Gastrocnemius medialis (tissue), 4 donors: Measurements from ENCODE around the gene TMEM192. TPM values are rescaled to one million over a fixed set of nuclear protein-coding genes. Genes with fewer than 3 reads are reported as not detected.
"Not testable (repeated sequence)": the region's sequence is repeated elsewhere in the genome, so short reads cannot be mapped to it uniquely, and the experiment has no call there.

Experiments used
- ATAC-seq, 2 donors: fragments of 150-250 bp; one replicate each; pipeline ENCODE4 v1.9.1; 2016
- DNase-seq, 2 donors: peaks; one replicate each; pipeline ENCODE4 v3.0.0-alpha.2; 2019
- H3K27ac ChIP-seq, 4 donors: fragments of 200-600 bp; sonication (generic); 1 replicate in 1 of 4; 2 replicates in 3 of 4; pipeline ENCODE4 v1.5.1; 2016 to 2018; ENCODE audit warnings: mild to moderate bottlenecking in 2 of 4, moderate library complexity in 1 of 4
- H3K27me3 ChIP-seq, 3 donors: fragments of 200-600 bp; sonication (generic) in 2 of 3; 1 replicate in 1 of 3; 2 replicates in 2 of 3; pipeline versions ENCODE4 v1.5.1 to v1.6.0; 2016 to 2019; ENCODE audit warnings: mild to moderate bottlenecking in 1 of 3, moderate library complexity in 1 of 3
- H3K36me3 ChIP-seq, 2 donors: fragments of 200-600 bp; sonication (generic) in 1 of 2; one replicate each; pipeline ENCODE4 v1.5.1; 2017 to 2018
- H3K4me1 ChIP-seq, 2 donors: fragments of 200-600 bp; sonication (generic) in 1 of 2; one replicate each; pipeline ENCODE4 v1.5.1; 2016 to 2017; ENCODE audit warnings: mild to moderate bottlenecking in 2 of 2
- H3K4me3 ChIP-seq, 4 donors: fragments of 200-600 bp; sonication (generic) in 3 of 4; 1 replicate in 1 of 4; 2 replicates in 3 of 4; pipeline ENCODE4 v1.5.1; 2016 to 2019; ENCODE audit warnings: mild to moderate bottlenecking in 2 of 4
- H3K9me3 ChIP-seq, 3 donors: fragments of 200-600 bp; sonication (generic) in 2 of 3; 1 replicate in 1 of 3; 2 replicates in 2 of 3; pipeline ENCODE4 v1.5.1; 2016 to 2019
- CTCF ChIP-seq, 5 experiments: fragments of 450-650 bp in 3 of 5; fragments of 200-600 bp in 2 of 5; sonication (generic) in 2 of 5; IDR thresholded peaks in 4 of 5; conservative IDR thresholded peaks in 1 of 5; 1 replicate in 4 of 5; 2 replicates in 1 of 5; pipeline ENCODE4 v1.5.1; 2016 to 2019; ENCODE audit warnings: antibody characterized with exemption in 5 of 5, mild to moderate bottlenecking in 3 of 5, moderate library complexity in 3 of 5
- POLR2A ChIP-seq, 2 donors: fragments of 450-650 bp; IDR thresholded peaks; one replicate each; pipeline ENCODE4 v1.6.1; 2017; ENCODE audit warnings: antibody characterized with exemption in 2 of 2, mild to moderate bottlenecking in 2 of 2, moderate library complexity in 2 of 2
- in situ Hi-C, 4 donors: fragments of 200-750 bp; cut with MboI; loops; one replicate each; pipeline versions ENCODE4 v1.15.0 to v1.8.0; 2017; ENCODE audit warnings: low sequenced_read_pairs in 4 of 4
- intact Hi-C: fragments of 100-400 bp; cut with DNase I; formaldehyde crosslinking; loops from one replicate; pipeline ENCODE4 v1.15.1; 2023; ENCODE audit warnings: low total_unique reads
- total RNA-seq, 4 donors: library from RNA; depleted of rRNA; stranded (reverse); fragments of >200 nt; gene quantifications; one replicate each; pipeline versions ENCODE4 v1.1.0 to v1.2.3, GENCODE V29; 2016

TMEM192 gene
- total RNA-seq, 4 donors from 2014 or later: 15.3 to 28.9 (median 17.8) TPM

- Histone ChIP-seq H3K27me3 (no peaks in the 10 kb centered on the region), H3K4me1 (no peaks in the 10 kb centered on the region), H3K9me3 (peaks cover 0 to 3% (median 0%) of the 10 kb centered on the region in 3 donors), H3K36me3 (no peaks in the 10 kb centered on the region), H3K27ac (no peak overlapping the region), H3K4me3 (no peak overlapping the region)
- intact Hi-C loops (no loop called here), in situ Hi-C loops (loop anchor here in 2 of 4 donors (10.0 to 25.0 kb wide), 3 partner anchors 226 to 951 kb away; no protein-coding TSS in a partner anchor)
- no peak for TF ChIP-seq POLR2A (IDR thresholded peaks at IDR 0.05)
- no peak for DNase-seq
- ATAC-seq: no peak
Measured at GRCh38 chr4:165136529-165136928, 23.9 kb upstream of the TMEM192 start.

- H3K36me3 ChIP-seq: no peaks in the 10 kb centered on the region
- TF ChIP-seq CTCF (IDR thresholded peaks at IDR 0.05 in 4 of 5, conservative IDR thresholded peaks at IDR 0.05 in 1 of 5) (no peak), POLR2A (IDR thresholded peaks at IDR 0.05) (no peak)
- ATAC-seq (no peak), DNase-seq (no peak)
- intact Hi-C loops (no loop called here), in situ Hi-C loops (loop anchor here (5.0 to 25.0 kb wide), 5 partner anchors 229 to 954 kb away; no protein-coding TSS in a partner anchor)
- H3K27me3 ChIP-seq: no peaks in the 10 kb centered on the region
- no peak overlapping the region for H3K4me3 ChIP-seq
- H3K27ac ChIP-seq: no peak overlapping the region
- H3K4me1 ChIP-seq: no peaks in the 10 kb centered on the region
- no peaks in the 10 kb centered on the region for H3K9me3 ChIP-seq
Measured at GRCh38 chr4:165133150-165133549, 20.5 kb upstream of the TMEM192 start.

GRCh38 chr4:165131247-165131832, 18.7 kb upstream of the TMEM192 start:
- in situ Hi-C loops: loop anchor here (5.0 to 25.0 kb wide), 5 partner anchors 231 to 956 kb away; no protein-coding TSS in a partner anchor
- intact Hi-C loops: loop anchor here (1.0 kb wide), 1 partner anchor 334 kb away; no protein-coding TSS in a partner anchor
- no peaks in the 10 kb centered on the region for H3K27me3 ChIP-seq
- H3K27ac ChIP-seq: no peak overlapping the region
- no peaks in the 10 kb centered on the region for H3K9me3 ChIP-seq
- no peak for TF ChIP-seq POLR2A (IDR thresholded peaks at IDR 0.05)
- peak; percentile 75 to 81 (median 79) for TF ChIP-seq CTCF (IDR thresholded peaks at IDR 0.05 in 4 of 5, conservative IDR thresholded peaks at IDR 0.05 in 1 of 5)
- H3K36me3 ChIP-seq: no peaks in the 10 kb centered on the region
- no peak overlapping the region for H3K4me3 ChIP-seq
- DNase-seq: peak in 1 of 2 donors; percentile 24
- peak in 1 of 2 donors; percentile 58 for ATAC-seq
- no peaks in the 10 kb centered on the region for H3K4me1 ChIP-seq

- Histone ChIP-seq H3K4me3 (no peak overlapping the region), H3K36me3 (no peaks in the 10 kb centered on the region), H3K4me1 (no peaks in the 10 kb centered on the region), H3K9me3 (no peaks in the 10 kb centered on the region), H3K27ac (no peak overlapping the region), H3K27me3 (no peaks in the 10 kb centered on the region)
- no peak for TF ChIP-seq CTCF (IDR thresholded peaks at IDR 0.05 in 4 of 5, conservative IDR thresholded peaks at IDR 0.05 in 1 of 5)
- no peak for TF ChIP-seq POLR2A (IDR thresholded peaks at IDR 0.05)
- intact Hi-C loops: no loop called here
- in situ Hi-C loops: loop anchor here (5.0 to 25.0 kb wide), 6 partner anchors 185 to 957 kb away; no protein-coding TSS in a partner anchor
- DNase-seq: no peak
- ATAC-seq: no peak
Measured at GRCh38 chr4:165129924-165130323, 17.3 kb upstream of the TMEM192 start.

- DNase-seq, H3K27ac ChIP-seq, H3K27me3 ChIP-seq, H3K36me3 ChIP-seq, H3K9me3 ChIP-seq, H3K4me3 ChIP-seq, intact Hi-C loops, ATAC-seq, H3K4me1 ChIP-seq: not testable (repeated sequence)
- in situ Hi-C loops: loop anchor here in 3 of 4 donors (10.0 to 25.0 kb wide), 3 partner anchors 189 to 961 kb away; no protein-coding TSS in a partner anchor
Measured at GRCh38 chr4:165125869-165126499, 13.3 kb upstream of the TMEM192 start.
